ENCODE data around the gene TNNT3. TPM values are rescaled to one million over a fixed set of nuclear protein-coding genes. Genes with fewer than 3 reads are reported as not detected.

The TNNT3 gene
- total RNA-seq, 4 donors from 2014 or later = 1.7 to 4.1 (median 2.6) TPM; not detected in 1

DNA sequence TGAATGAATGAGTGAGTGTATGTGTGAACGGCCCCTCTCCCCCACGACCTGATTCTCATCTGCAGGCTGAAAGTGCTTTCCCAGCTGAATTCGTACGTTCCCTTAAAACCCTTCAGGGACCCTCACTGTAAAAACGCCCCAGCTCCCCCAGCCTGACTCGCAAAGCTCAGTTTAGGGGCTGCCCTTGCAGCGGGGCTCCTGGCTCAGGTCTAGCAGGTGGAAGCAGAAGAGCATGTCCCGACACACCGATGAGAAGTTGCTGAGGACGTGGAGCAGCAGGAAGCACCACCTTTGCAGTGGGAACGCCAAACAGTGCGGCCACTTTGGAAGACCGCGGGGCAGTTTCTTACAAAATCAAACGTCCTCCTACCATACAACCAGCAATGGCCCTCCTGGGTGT lies 24.1 kb downstream of the TNNT3 start:
- Histone ChIP-seq H3K9me3 (no peaks in the 10 kb centered on the region), H3K36me3 (no peaks in the 10 kb centered on the region), H3K27me3 (no peaks in the 10 kb centered on the region), H3K4me1 (no peaks in the 10 kb centered on the region), H3K27ac (no peak overlapping the region), H3K4me3 (replicated peaks in 1 of 3) (no peak overlapping the region)
- TF ChIP-seq CTCF (IDR thresholded peaks at IDR 0.05) = no peak
- TF ChIP-seq POLR2A (IDR thresholded peaks at IDR 0.05) = no peak
- intact Hi-C loops (cut with DNase I) = no loop called here
- 52 to 54% methylated on average over 3 to 15 of the region's 15 CpGs for WGBS, 2 donors
- DNase-seq = no peak

DNA sequence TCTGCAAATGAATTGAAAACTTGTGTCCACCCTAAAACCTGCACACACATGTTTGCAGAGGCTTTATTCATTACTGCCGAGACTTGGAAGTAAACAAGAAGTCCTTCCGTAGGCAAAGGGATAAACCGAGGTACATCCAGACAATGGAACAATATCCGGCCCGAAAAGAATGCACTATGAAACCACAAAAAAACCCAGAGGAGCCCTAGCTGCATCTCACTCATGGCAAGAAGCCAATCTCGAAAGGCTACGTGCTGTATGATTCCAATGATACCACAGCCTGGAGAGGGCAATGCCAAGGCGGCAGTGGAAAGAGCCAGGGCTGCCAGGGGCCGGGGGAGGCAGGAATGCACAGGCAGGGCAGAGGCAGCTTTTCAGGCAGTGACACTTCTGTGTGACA lies 24.5 kb downstream of the TNNT3 start:
- TF ChIP-seq POLR2A (IDR thresholded peaks at IDR 0.05) (no peak), CTCF (IDR thresholded peaks at IDR 0.05) (no peak)
- no peaks in the 10 kb centered on the region for H3K4me1 ChIP-seq
- no peaks in the 10 kb centered on the region for H3K9me3 ChIP-seq
- DNase-seq = no peak
- no peaks in the 10 kb centered on the region for H3K36me3 ChIP-seq
- no peaks in the 10 kb centered on the region for H3K27me3 ChIP-seq
- intact Hi-C loops (cut with DNase I) = no loop called here
- WGBS, 2 donors = 61 to 64% methylated on average over 9 of the region's 9 CpGs
- H3K27ac ChIP-seq = no peak overlapping the region
- H3K4me3 ChIP-seq (replicated peaks in 1 of 3) = no peak overlapping the region

DNA sequence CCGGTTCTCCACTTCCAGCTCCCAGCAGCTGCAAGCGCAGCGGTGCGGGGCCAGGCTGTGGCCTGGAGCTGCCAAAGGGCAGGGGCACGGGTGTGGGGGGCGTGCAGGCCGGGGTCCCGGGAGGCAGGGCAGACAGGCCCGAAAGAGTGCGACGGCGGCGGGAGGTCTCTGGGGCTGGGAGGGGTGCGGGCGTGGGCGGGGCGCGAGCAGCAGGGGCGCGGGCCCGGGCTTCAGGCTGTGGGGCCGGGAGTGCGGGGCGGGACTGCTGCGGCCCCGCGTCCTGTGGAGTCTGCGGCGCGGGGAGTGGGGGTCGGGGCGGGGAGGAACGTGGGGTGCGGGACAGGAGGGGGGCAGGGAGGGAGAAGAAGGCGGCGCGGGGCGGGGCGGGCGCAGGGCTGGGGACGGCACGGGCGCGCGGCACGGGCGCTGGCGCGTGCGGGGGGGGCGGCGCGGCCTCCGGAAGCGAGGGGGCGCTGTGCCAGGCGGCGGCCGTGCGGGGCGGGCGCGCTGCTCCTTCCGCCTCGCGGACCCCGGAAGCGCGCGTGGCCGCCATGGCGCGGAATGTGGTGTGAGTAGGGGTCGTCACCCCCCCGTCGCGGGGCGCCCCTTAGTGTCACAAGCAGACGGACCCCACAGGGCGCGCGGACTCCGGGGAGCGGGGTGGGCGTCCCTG lies 27.4 kb downstream of the TNNT3 start, which contains the start of gene MRPL23:
Gene MRPL23, plus strand, starts transcription at position 521 of the 673 bp plus-strand sequence. Its CDS starts 31 bp downstream, at position 552.
- Histone ChIP-seq H3K36me3 (no peaks in the 10 kb centered on the region), H3K9me3 (no peaks in the 10 kb centered on the region), H3K4me1 (no peaks in the 10 kb centered on the region), H3K27me3 (no peaks in the 10 kb centered on the region), H3K27ac (no peak within 1 kb of the TSS), H3K4me3 (replicated peaks in 1 of 3) (no peak within 1 kb of the TSS)
- intact Hi-C loops (cut with DNase I) = no loop called here
- no peak for DNase-seq
- WGBS, 2 donors = no CpG with 5 or more reads among the region's 85 CpGs
- TF ChIP-seq POLR2A (IDR thresholded peaks at IDR 0.05) (no peak), CTCF (IDR thresholded peaks at IDR 0.05) (no peak)

- no peak for TF ChIP-seq CTCF (IDR thresholded peaks at IDR 0.05)
- no peak for TF ChIP-seq POLR2A (IDR thresholded peaks at IDR 0.05)
- H3K9me3 ChIP-seq = no peaks in the 10 kb centered on the region
- DNase-seq = no peak
- no peak overlapping the region for H3K4me3 ChIP-seq (replicated peaks in 1 of 3)
- intact Hi-C loops (cut with DNase I) = no loop called here
- no peak overlapping the region for H3K27ac ChIP-seq
- H3K4me1 ChIP-seq = no peaks in the 10 kb centered on the region
- H3K36me3 ChIP-seq = no peaks in the 10 kb centered on the region
- no peaks in the 10 kb centered on the region for H3K27me3 ChIP-seq
- no CpG with 5 or more reads among the region's 36 CpGs for WGBS, 2 donors
Measured at GRCh38 chr11:1947592-1948237, 28.2 kb downstream of the TNNT3 start.

- no peaks in the 10 kb centered on the region for H3K9me3 ChIP-seq
- no peaks in the 10 kb centered on the region for H3K36me3 ChIP-seq
- no peak overlapping the region for H3K27ac ChIP-seq
- no peak for TF ChIP-seq POLR2A (IDR thresholded peaks at IDR 0.05)
- TF ChIP-seq CTCF (IDR thresholded peaks at IDR 0.05) = no peak
- H3K4me3 ChIP-seq (replicated peaks in 1 of 3) = no peak overlapping the region
- no peaks in the 10 kb centered on the region for H3K4me1 ChIP-seq
- intact Hi-C loops (cut with DNase I) = no loop called here
- DNase-seq = no peak
- no peaks in the 10 kb centered on the region for H3K27me3 ChIP-seq
- no CpG with 5 or more reads among the region's 11 CpGs for WGBS, 2 donors
Measured at GRCh38 chr11:1948389-1948788, 28.9 kb downstream of the TNNT3 start.

Data from thyroid gland (tissue), 4 donors.